Measurements from ENCODE around the gene WDR6.

The WDR6 gene

GRCh38 chr3:48999085-48999858, 7.9 kb upstream of the WDR6 start:
- no peak for DNase-seq (ENCODE audit: extremely low spot score)
- POLR2A ChIA-PET: interaction anchor here (4.8 kb wide), 1 partner anchor 8 kb away, joined by 53 read pairs; the partner anchor contains the start of gene WDR6
- TF ChIP-seq TARDBP (IDR thresholded peaks at IDR 0.05) (no peak), FOXK2 (IDR thresholded peaks at IDR 0.05) (no peak), L3MBTL2 (conservative IDR thresholded peaks at IDR 0.05) (no peak), SUZ12 (IDR thresholded peaks at IDR 0.05) (no peak), CTBP1 (IDR thresholded peaks at IDR 0.05; ENCODE audit: borderline replicate concordance) (no peak), HDGF (IDR thresholded peaks at IDR 0.05; ENCODE audit: borderline replicate concordance) (no peak), FOXM1 (IDR thresholded peaks at IDR 0.05; ENCODE audit: borderline replicate concordance) (no peak)
- CTCF ChIA-PET: no interaction called here

GRCh38 chr3:49001155-49001554, 6.0 kb upstream of the WDR6 start:
- ChIA-PET CTCF (no interaction called here), POLR2A (no interaction called here)
- no peak for TF ChIP-seq FOXM1 (IDR thresholded peaks at IDR 0.05; ENCODE audit: borderline replicate concordance)
- no peak for TF ChIP-seq ELF4 (IDR thresholded peaks at IDR 0.05)
- TF ChIP-seq LEF1 (IDR thresholded peaks at IDR 0.05; ENCODE audit: borderline replicate concordance): no peak
- TF ChIP-seq PKNOX1 (IDR thresholded peaks at IDR 0.05): no peak
- no peak for TF ChIP-seq FOXA1 (IDR thresholded peaks at IDR 0.05)
- no peak for TF ChIP-seq L3MBTL2 (conservative IDR thresholded peaks at IDR 0.05)
- no peak for TF ChIP-seq ZNF384 (IDR thresholded peaks at IDR 0.05)
- TF ChIP-seq CTBP1 (IDR thresholded peaks at IDR 0.05; ENCODE audit: borderline replicate concordance): no peak
- no peak for TF ChIP-seq NFRKB (IDR thresholded peaks at IDR 0.05)
- no peak for TF ChIP-seq SP1 (IDR thresholded peaks at IDR 0.05)
- no peak for TF ChIP-seq BHLHE40 (IDR thresholded peaks at IDR 0.05; ENCODE audit: borderline replicate concordance)
- TF ChIP-seq SUZ12 (IDR thresholded peaks at IDR 0.05): no peak
- no peak for TF ChIP-seq TARDBP (IDR thresholded peaks at IDR 0.05)
- no peak for DNase-seq (ENCODE audit: extremely low spot score)

GRCh38 chr3:49004352-49005302, 2.6 kb upstream of the WDR6 start:
- DNase-seq (ENCODE audit: extremely low spot score): no peak
- ChIA-PET POLR2A (interaction anchor here (4.0 to 6.7 kb wide), 2 partner anchors 7 to 15 kb away, joined by 53 to 204 read pairs; partner anchors contain the start of genes DALRD3 and NDUFAF3), CTCF (interaction anchor here (1.1 kb wide), 1 partner anchor 17 kb away, joined by 3 read pairs; the partner anchor contains the start of gene NDUFAF3)
- TF ChIP-seq LEF1 (IDR thresholded peaks at IDR 0.05; ENCODE audit: borderline replicate concordance): no peak
- TF ChIP-seq ZNF384 (IDR thresholded peaks at IDR 0.05): no peak
- TF ChIP-seq SUZ12 (IDR thresholded peaks at IDR 0.05): no peak
- no peak for TF ChIP-seq ELF4 (IDR thresholded peaks at IDR 0.05)
- TF ChIP-seq CTBP1 (IDR thresholded peaks at IDR 0.05; ENCODE audit: borderline replicate concordance): no peak
- TF ChIP-seq SP1 (IDR thresholded peaks at IDR 0.05): no peak
- no peak for TF ChIP-seq FOXM1 (IDR thresholded peaks at IDR 0.05; ENCODE audit: borderline replicate concordance)

GRCh38 chr3:49005303-49005680, 1.9 kb upstream of the WDR6 start:
- ChIA-PET CTCF (interaction anchor here (1.1 kb wide), 1 partner anchor 17 kb away, joined by 3 read pairs; the partner anchor contains the start of gene NDUFAF3), POLR2A (interaction anchor here (4.0 to 6.7 kb wide), 2 partner anchors 8 to 15 kb away, joined by 53 to 204 read pairs; partner anchors contain the start of genes DALRD3 and NDUFAF3)
- TF ChIP-seq SP1 (IDR thresholded peaks at IDR 0.05) (no peak), ZNF384 (IDR thresholded peaks at IDR 0.05) (no peak)
- no peak for DNase-seq (ENCODE audit: extremely low spot score)

- ChIA-PET POLR2A (interaction anchor here (0.9 to 6.7 kb wide), 5 partner anchors 9 to 31 kb away, joined by 3 to 204 read pairs (median 53); partner anchors contain the start of genes DALRD3, IMPDH2, NDUFAF3 and P4HTM), CTCF (no interaction called here)
- TF ChIP-seq NFRKB (IDR thresholded peaks at IDR 0.05): no peak
- TF ChIP-seq FOXM1 (IDR thresholded peaks at IDR 0.05; ENCODE audit: borderline replicate concordance): no peak
- no peak for TF ChIP-seq L3MBTL2 (conservative IDR thresholded peaks at IDR 0.05)
- no peak for TF ChIP-seq SUZ12 (IDR thresholded peaks at IDR 0.05)
- TF ChIP-seq CTBP1 (IDR thresholded peaks at IDR 0.05; ENCODE audit: borderline replicate concordance): no peak
- TF ChIP-seq ARNT (IDR thresholded peaks at IDR 0.05): no peak
- TF ChIP-seq BHLHE40 (IDR thresholded peaks at IDR 0.05; ENCODE audit: borderline replicate concordance): no peak
- no peak for TF ChIP-seq PKNOX1 (IDR thresholded peaks at IDR 0.05)
- no peak for TF ChIP-seq HDGF (IDR thresholded peaks at IDR 0.05; ENCODE audit: borderline replicate concordance)
- TF ChIP-seq ELF4 (IDR thresholded peaks at IDR 0.05): no peak
- TF ChIP-seq FOXK2 (IDR thresholded peaks at IDR 0.05): no peak
- TF ChIP-seq TARDBP (IDR thresholded peaks at IDR 0.05): no peak
- TF ChIP-seq FOXA1 (IDR thresholded peaks at IDR 0.05): no peak
- no peak for DNase-seq (ENCODE audit: extremely low spot score)
These were observed 1.2 kb upstream of the WDR6 start for GRCh38 chr3:49005998-49006397.

GRCh38 chr3:49006408-49007067, 653 bp upstream of the WDR6 start:
- DNase-seq (ENCODE audit: extremely low spot score): no peak
- ChIA-PET POLR2A (interaction anchor here (0.6 to 6.7 kb wide), 37 partner anchors 9 to 518 kb away, joined by 3 to 204 read pairs (median 4); partner anchors contain the start of genes ARIH2, DALRD3, IMPDH2 and IP6K2), CTCF (interaction anchor here (0.9 to 2.3 kb wide), 5 partner anchors 10 to 19 kb away, joined by 4 to 8 read pairs (median 7); partner anchors contain the start of genes NDUFAF3 and P4HTM)
- TF ChIP-seq HDGF (IDR thresholded peaks at IDR 0.05; ENCODE audit: borderline replicate concordance) (0 out of 2 replicates have a peak, but pooled peaks have one; percentile 13), ARNT (IDR thresholded peaks at IDR 0.05) (no peak)

Measured in HEK293T (cell line).